GM19238 (cell line): ENCODE data around the gene FBXO21.
"Not testable (repeated sequence)": the region's sequence is repeated elsewhere in the genome, so short reads cannot be mapped to it uniquely, and the experiment has no call there.

Experiments used
- DNase-seq: peaks from one replicate; pipeline ENCODE4 v3.0.0; 2011; ENCODE audit warnings: low spot score; ENCODE audit not compliant: insufficient read length

The FBXO21 gene

DNA sequence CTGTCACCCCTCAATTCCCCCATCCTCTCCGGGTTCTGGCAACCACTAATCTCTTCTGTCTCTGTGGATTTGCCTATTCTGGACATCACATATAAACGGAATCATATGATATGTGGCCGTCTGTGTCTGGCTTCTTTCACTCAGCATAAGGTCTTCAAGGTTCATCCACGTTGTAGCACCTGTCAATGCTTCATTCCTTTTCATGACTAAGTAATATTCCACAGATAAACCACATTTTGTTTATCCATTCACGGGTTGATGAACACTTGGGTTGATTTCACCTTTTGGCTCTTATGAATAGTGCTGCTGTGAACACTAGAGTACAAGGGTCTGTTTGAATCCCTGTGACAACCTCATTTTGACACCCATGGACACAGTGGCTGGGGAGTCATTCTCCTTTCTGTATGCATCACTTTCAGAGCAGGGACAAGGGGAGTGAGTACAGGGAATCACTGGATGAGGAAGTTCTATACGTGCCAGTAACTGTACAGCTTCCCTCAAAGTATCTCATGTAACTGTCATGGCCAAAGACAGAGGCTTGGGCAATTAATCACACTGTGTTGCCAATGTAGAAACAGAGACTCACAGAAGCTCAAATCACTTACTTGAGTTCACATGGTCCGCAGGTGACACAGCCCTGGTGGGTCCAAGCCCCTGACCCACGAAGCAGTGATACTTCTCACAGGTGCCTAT is 80.2 kb downstream of the FBXO21 start:
- DNase-seq: no peak

DNA sequence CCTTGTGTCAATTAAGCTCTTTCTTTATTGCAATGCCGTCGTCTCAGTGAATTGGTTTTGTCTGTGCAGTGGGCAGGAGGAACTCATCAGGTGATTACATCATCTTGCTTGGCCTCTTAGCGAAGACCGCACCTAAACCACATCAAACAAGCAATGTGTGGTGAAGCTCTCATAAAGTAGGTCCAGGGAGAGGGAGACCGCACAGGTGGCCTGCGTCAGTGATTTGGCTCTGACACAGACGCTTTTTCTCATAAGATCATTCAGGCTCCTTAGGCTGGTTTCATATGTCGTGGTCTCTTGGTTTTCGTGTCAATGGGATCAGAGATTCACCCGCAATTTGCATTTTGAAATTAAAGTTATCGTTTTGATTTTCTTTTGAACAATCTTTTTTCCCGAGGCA is 84.4 kb downstream of the FBXO21 start:
- no peak for DNase-seq

DNA sequence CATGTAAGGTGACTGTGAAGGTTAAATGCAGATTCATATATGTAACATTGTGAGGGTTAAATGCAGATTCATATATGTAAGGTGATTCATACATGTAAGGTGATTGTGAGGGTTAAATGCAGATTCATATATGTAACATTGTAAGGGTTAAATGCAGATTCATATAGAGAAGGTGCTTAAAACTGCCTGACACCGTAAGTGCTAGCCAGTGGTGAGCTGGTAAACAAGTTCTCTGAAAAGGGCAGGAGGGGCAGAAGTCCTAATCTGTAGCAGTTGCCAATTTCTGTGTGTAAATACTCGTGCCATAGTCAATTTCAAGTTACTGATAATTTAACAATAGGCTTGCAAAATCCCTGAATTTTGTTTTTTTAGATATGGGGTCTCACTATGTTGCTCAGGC is 86.3 kb downstream of the FBXO21 start:
- not testable (repeated sequence) for DNase-seq

DNA sequence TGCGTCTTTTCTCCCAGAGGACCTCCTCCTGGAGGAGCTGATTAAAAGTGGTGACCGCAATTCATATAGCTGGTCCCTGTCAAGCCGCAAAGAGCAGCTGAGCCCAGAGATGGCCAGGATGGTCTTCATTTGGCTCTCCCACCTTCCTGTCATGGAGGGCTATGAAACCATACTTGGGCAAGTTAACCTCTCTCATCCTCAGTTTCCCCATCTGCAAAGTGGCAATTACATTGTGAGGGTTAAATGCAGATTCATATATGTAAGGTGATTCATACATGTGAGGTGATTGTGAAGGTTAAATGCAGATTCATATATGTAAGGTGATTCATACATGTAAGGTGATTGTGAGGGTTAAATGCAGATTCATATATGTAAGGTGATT is 87.5 kb downstream of the FBXO21 start:
- DNase-seq: no peak

DNA sequence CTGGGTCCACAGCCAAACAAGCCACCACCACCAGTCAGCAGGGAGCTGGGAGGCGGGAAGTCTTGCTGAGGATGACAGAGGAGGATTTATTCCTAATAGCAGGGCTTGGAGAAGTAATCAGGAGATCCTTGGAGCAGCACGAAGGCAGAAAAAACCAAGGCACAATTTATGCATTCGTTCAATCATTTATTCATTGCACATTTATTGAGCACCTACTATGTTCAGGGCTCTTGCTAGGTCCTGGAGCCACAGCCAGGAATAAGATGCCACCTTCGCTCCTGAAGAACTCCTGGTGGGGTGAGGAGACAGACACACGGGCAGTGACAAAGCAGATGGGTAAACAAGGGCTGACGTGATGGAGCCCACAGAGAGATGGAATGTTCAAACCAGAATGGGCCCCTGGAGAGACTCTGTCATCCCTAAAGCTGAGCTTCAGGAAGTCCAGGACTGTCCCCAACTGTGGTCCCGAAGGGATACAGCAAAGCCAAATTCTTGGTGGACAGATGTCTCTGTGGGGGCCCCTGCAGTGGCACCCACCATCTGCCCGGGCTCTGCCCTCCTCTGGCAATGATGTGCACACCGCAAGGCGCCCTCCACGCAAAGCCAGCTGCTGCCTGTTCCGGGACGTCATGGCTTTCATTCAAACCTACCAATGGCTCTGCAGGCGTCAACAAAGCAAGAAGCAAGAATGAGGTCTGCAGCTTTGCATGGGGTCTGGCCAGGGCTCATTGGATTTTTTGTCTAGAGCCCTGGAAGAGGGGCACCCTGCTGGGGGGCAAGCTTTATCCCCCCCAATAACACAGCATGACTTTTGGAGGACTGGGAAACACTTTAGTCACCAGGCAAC is 88.1 kb downstream of the FBXO21 start:
- no peak for DNase-seq

DNA sequence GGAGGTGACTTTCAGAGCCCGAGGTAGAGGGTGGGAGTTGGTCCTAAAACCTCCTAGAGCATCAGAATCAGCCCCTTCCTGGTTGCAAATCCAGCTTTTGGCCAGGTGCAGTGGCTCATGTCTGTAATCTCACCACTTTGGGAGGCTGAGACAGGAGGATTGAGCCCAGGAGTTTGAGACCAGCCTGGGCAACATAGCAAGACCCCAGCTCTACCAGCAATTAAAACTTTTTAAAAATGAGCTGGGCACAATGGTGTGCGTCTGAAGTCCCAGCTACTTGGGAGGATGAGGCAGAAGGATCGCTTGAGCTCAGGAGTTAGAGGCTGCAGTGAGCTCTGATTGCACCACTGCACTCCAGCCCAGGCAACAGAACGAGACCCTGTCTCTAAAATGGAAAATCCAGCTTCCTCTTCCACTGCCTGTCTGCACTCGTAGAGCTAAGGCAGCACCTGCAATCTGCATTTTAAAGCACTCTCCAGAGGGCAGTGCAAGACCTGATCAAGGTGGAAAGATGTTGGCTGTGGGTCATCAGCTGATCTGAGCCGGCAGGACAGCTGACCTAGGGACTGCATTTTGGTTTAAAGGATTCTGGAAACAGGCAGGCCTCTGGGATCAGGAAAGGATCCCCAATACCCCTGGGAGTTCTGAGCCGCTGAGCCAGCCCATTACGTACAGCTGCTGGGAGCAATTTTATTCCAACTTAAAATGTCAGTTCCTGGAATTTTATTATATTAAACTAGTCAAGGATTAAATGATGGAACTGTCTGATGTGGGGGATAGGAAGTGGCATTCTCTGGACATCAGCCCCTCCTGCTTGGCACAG is 89.2 kb downstream of the FBXO21 start:
- no peak for DNase-seq

DNA sequence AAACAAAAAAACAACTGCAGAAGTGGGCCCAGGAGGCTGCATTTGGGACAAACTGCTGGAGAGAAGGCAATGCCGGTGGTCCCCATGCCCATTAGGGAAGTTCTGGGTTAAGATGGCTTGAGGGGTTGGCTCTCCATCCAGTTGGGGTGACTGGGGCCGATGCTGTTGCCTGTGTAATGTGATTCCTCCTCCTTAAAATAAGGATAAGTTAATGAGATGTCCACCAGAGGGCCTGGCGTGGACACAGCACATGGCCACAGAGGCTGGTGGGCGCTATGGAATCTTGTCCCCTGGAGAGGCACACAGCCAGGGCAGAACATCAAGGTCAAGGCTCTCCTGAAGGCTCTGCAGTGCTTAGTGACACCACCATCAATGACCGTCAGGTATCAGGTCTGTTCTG is 90.0 kb downstream of the FBXO21 start:
- DNase-seq: no peak

DNA sequence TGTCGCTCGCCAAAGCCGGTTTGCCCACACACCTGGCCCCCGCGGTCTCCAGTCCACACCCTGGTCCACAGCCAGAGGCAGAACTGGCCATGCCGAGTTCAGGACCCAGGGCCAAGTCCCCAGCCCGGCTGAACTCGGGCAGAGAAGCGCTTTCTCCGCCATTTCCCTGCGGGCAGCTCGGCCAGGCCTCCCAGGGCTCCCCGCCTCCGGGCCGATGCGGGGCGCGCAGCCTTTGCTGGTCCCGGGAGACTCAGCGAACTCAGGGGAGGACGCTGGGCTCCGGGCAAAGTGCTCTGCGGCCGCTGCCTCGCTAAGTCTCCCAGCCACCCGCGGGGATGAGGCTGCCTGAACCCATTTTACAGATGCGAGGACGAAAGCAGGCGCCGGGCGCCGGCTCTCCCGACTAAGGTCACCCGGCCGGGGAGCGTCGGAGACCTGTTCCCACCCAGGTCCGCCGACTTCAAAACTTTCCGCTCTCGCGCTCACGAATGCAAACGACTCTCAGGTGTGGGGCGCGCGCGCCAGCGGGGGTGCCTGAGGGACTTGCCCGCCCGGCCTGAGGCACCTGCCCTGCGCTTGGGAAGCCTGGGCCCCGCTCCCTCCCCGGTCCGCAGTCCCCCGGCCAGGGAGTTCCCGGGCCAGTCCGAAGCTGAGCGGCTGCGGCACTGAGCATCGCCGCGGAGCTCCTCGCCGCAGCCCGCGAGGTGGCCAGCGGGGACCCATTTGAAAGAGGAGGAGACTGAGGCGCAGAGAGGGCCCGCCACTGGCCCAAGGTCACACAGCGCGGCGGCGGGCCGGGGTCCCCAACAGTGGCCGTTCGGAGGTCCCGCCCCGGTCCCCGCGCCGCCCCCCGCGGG is 91.7 kb downstream of the FBXO21 start:
- DNase-seq: peak; percentile 38

DNA sequence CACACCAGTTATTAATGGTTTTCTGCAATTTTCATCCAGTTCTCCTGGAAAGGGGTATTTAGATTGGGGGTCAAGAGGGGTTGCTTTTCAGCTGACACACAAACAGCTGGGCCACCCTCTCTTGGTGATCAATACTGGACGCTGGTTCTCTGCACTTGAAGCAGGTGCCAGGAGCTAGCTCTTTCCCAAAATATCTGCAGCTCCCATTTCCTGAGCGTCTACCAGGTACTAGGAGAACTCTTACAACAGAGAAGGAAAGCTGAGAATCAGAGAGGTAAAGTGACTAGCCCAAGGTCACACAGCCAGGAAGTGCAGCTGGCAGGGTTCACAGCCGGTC is 92.3 kb downstream of the FBXO21 start:
- DNase-seq: no peak

DNA sequence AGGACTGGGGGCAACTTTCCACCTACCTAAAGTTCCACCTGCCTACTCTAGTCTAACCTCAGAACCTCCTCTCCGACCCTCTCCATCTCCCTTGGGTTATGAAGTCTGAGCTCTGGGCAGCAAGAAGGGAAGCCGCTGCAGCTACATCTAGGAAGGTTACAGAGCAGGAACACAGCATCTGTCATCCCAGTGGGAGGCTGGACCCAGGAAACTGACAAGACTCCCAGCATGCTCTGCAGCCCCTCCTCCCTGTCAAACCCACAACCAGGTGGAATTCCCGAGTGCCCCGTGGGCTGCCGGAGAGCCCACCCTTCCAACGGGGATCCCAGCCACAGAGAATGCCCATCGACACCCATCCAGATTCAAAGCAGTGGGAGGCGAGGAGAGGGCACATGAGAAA is 93.1 kb downstream of the FBXO21 start:
- no peak for DNase-seq

DNA sequence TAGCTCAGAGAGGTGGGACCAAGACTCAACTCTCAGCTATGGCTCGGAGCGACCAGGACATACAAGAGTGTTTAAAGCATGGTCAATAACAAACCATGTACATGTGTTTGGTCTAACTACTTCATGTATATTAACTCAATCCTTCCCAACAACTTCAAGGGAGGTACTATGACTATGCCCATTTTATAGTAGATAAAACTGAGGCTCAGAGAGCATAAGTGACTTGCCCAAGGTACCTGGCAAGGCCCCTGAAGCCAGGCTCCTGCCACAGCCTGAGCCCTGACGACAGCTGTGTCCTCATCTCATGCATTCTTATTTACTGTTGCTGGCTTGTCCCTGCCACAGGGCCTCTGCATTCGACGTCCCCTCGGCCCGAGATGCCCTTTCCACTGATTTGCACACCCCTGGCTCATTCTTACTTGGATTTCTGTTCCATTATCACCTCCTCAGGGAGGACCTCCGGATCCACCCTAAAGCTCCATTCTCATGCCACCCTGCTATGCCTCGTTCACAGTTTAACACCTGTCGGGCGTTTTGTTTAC is 93.7 kb downstream of the FBXO21 start:
- no peak for DNase-seq

DNA sequence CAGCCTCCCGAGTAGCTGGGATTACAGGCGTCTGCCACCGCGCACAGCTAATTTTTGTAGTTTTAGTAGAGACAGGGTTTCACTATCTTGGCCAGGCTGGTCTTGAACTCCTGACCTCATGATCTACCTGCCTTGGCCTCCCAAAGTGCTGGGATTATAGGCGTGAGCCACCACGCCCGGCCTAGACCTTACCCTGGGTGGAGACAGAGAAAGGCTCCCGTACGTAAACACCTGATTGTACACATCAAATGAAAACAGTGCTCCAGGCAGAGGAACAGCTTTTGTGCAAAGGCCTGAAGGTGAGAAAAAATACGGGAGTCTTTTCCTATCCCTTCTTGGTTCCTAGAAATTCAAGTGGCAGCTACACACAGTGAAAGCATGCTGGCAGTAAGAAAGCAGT is 95.1 kb downstream of the FBXO21 start:
- DNase-seq: not testable (repeated sequence)

DNA sequence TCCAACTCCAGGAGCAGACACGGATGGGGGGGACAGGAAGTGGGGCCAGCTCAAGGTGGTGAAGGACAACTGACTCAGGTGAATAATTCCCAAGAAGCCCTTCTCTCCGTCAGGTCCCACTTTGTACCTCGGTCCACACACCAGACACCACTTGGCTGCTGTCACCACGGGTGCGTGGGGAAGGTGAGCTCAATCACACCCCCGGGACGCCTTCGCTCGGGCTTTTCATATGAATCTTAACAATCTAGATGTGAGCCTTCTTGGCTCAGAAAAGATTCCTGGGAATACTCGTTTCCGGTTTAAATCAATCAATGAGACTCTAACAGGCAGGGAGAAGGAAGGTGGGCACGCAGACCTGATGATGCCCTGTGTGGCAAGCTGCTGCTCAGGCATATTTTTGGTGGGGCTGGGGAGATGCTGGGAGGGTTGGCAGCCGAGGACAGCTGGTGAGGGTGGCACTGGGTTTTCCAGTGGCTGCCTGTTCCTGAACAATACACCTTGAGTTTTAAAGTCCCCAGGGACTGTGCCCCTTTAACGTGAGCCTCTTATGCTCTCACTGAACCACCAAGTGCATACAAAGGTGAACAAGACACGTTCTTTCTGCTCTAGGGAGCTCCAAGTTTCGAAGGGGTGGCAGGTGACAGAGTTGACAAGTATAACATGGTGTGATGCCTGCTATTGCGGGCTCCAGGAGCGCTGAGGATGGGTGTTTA is 96.2 kb downstream of the FBXO21 start:
- DNase-seq: no peak

DNA sequence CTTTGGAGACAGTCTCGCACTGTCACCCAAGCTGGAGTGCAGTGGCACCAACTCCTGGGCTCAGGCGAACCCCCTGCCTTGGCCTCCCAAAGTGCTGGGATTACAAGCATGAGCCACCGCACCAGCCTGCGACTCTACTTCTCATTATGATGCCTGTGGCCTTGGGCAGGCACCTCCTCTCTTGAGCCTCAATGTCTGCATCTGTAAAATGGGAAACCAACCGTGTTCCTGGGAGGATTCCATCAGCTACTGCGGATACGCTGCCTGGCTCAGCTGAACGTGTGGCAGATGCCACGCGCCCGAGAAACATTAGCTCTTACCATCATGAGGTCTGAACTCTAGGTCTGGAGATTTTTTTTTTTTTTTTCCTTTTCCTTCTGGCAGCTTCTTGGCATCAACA is 96.8 kb downstream of the FBXO21 start:
- no peak for DNase-seq

DNA sequence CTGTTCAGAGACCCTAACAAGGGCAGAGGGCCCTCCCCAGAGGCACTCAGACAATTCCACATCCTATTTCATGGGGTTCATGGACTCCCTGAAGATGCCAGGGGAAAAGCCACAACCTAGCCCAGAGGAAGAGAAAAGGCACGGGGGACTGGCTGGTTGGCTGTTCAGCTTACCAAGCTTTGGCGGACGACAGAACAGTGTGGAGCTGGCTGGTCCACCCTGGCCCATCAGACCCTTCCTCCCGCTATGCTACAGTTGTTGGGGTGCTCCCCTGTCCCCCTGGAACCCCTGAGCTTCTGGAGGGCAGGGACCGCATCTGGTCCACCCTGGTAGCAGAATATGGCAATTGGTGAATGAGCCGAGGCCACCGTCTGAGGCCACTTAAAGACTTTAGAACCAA is 97.4 kb downstream of the FBXO21 start:
- no peak for DNase-seq

DNA sequence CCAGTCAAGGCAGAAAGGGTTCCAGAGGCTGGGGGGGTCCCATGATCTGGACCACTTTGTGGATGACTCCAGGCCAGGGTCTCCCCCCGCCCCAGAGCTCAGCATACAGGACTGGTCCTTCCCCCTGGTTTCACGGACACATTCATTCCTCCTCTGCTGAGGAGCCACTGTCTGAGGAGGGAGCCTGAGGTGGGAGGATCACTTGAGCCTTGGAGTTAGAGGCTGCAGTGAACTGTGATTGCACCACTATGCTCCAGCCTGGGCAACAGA is 97.8 kb downstream of the FBXO21 start:
- DNase-seq: no peak
